ENCODE results near the gene C1orf52.

The C1orf52 gene

DNA sequence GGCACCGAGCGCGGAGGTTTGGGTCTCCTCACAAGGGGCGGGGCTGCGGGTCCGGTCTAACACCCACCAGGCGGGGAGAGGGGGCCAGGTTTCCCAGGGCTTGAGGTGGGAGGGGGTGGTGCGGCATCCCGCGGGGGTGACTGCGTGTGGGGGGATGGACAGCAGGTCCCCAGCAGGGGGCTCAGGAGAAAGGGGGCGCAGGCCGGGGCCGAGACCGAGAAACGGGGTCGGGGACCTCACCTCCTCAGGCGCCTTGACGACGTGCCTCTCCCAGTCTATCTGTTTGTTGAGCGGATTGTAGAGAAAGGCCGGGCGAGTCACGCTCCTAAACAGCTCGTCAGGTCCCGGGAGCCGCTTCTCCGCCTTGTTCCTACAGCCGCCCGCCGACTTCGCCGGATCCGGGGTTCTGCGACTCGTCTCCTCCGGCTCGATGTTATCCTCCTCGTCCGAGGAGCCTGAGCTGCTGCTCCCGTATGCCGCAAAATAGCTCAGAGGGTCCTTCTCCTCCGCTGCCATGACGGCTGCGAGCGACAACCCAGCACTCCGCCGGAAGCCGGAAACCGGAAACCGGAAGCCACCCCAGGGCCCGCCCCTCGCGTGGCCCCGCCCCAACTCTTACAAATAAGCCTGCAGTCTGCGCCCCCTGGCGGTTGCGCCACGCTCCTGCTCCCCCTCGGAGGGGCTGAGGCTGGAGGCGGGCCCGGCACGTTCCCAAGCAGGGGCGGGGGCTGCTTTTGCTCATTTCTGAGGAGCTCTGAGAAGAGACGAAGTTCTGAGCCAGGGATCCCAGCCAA is at the start of gene C1orf52:
Gene C1orf52 (minus strand): TSS at position 545 of the 794 bp plus-strand sequence. CDS start 29 bp downstream, at position 516.
- DNase-seq = peak; percentile 93

- DNase-seq = no peak
Measured at GRCh38 chr1:85308833-85309350, 49.4 kb upstream of the C1orf52 start.

DNA sequence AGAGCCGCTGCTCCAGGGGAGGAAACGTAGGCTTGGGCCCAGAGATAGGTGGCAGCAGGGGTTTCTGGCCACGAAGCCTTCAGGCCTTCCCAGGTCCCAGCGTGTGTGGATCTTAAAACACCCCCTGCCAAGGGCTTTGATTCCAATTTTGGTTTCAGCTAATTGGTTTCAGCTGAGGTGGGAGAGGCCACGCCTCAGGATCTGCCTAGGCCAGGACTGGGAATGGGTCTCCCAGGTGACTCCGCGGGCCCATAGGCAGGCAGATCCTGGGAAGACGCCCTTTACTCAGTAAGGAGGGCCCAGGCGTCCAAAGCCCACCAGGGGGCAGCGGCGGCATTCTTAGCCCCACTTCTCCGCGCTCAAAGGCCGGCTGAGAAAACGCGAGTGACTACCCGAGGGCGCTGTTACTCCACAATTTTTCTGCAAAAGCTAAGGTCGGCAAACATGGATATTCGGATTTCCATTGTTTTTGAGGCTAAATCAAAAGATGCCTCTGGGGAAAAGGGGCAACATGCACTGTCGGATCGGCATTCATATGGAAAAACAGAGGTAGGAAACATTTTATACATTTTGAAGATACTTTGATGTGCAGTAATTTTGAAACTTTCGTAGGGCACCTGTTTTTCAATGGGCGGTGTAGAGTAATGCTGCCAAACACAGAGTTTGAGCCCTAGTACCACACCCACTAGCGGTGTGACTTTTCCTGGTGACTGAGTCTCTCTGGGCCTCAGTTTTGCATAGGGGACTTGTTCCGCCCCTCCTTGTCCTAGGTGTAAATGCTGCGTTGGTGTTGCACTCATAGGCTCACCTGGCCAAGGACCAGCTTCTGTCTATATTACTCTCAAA is 48.7 kb upstream of the C1orf52 start:
- peak; percentile 79 for DNase-seq

- DNase-seq = no peak
Measured at GRCh38 chr1:85306236-85306635, 46.8 kb upstream of the C1orf52 start.

DNA sequence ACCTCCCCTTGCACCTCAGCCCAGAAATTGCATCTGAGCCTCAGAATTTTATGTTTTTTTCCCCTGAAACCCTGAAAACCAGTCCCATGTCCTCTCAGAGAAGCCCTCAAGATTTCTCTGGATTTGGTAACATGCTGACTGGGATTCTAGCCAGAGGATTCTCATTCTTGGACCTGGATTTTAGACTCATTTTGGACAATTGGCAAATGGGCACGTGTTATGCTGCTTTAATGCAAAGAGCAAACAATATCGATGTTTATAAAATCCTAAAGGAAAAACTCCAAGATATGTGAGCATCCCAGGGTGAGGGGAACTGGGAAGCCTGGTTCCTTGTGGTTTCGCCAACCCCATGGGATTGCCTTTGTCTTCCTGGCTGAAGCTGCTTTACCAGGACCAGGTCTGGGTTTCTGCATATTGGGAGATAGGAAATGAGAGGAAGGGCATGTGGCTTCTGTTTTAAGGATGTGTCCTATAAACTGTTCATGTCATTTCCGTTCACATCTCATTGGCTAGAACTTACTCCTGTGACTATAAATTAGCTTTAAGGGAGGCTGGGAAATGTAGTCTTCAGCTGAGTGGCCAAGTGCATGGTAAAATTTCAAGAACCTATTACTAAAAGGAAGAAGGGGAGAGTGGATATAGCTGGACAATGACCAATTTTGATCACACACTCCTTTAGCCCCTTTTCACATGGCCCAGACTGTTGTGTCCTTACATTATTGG is 44.1 kb upstream of the C1orf52 start:
- no peak for DNase-seq

DNA sequence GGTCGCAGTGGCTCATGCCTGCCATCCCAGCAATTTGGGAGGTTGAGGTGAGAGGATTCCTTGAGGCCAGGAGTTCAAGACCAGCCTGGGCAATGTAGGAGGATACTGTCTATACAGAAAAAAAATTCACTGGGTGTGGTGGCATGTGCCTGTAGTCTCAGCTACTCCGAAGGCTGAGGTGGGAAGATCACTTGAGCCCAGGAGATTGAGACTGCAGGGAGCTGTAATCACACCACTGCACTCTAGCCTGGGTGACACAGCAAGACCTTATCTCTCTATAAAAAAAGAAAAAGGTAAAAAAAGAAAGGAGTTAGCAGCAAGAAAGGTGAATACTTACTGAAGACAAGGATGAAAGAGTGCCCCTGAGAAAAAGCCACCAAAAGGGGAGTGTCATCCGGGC is 40.7 kb upstream of the C1orf52 start:
- DNase-seq = no peak

DNA sequence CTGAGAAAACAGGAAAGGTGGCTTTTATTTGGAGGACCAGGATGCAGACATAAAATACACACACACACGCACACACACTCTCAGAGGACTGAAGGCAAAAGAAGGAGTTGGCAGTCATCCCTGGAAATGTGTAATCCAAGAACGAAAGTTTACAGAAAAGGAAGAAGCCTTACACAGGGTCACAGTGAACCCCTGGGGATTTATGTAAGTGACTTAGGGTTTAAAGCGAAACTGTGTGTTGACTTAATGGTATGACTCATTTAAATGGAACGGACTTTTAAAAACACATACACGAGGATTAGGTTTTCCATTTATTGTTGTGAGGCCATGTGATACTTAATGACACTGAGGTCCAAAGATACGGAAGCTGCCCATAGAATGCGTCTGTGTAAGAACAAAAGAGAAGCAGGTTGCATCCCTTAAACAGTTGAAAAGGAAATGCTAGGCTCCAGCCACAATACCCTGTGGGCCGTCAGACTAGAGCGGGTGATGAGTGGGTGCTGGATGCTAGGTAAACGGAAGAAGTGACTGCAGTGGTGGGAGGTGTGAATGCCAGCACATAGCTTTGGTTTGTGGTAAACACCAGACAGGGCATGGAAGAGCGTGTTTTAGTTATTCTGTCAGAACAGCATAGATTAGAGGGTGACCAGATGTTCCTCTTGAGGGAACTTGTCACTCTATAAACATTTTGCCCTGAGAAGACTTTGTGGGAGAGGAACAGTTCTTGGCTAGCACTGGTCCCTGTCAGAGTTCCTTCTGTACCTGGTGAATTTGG is 38.6 kb upstream of the C1orf52 start:
- DNase-seq = peak; percentile 68

GRCh38 chr1:85297538-85297854 is 38.0 kb upstream of the C1orf52 start:
- DNase-seq = no peak

DNA sequence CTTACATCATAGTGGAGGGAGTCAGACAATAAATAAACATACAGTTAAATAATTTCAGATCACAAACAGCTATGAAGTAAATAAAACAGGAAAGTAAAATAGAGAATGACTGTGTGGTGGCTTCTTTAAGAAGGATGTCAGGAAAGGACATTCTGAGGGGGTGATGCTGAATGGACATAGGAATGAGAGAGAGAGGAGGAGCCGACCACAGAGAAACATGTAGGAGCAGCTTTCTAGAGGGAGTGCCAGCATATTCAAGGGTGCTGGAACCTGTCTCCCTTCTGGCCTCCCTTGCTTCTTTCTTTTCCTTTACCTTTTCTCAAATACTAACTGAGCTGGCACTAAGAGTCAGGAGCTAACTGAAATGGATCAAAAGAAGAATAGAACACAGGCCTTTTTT is 37.5 kb upstream of the C1orf52 start:
- no peak for DNase-seq

GRCh38 chr1:85295654-85296053 is 36.2 kb upstream of the C1orf52 start:
- DNase-seq = no peak

- DNase-seq = no peak
Measured at GRCh38 chr1:85295006-85295431, 35.6 kb upstream of the C1orf52 start.

- DNase-seq = no peak
Measured at GRCh38 chr1:85290826-85291225, 31.4 kb upstream of the C1orf52 start.

- no peak for DNase-seq
Measured at GRCh38 chr1:85289848-85290335, 30.4 kb upstream of the C1orf52 start.

GRCh38 chr1:85289207-85289847 is 29.9 kb upstream of the C1orf52 start:
- DNase-seq = no peak

DNA sequence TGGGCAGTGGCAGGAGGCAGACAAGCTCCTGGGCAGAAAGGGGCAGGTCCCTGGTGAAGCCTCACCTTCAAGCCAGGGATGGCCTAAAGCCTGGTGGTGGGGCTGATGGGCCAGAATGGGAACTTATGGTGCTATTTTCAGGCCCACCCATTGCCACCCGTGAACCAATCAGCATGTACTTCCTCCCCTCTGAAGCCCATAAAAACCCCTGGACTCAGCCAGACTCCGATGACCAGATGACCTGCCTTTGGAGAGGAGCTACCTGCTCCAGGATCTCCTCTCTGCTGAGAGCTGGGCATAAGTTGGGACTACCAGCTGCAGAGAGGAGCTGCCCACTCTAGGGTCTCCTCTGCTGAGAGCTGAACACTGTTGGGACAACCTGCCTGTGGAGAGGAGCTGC is 24.7 kb upstream of the C1orf52 start:
- DNase-seq = no peak

DNA sequence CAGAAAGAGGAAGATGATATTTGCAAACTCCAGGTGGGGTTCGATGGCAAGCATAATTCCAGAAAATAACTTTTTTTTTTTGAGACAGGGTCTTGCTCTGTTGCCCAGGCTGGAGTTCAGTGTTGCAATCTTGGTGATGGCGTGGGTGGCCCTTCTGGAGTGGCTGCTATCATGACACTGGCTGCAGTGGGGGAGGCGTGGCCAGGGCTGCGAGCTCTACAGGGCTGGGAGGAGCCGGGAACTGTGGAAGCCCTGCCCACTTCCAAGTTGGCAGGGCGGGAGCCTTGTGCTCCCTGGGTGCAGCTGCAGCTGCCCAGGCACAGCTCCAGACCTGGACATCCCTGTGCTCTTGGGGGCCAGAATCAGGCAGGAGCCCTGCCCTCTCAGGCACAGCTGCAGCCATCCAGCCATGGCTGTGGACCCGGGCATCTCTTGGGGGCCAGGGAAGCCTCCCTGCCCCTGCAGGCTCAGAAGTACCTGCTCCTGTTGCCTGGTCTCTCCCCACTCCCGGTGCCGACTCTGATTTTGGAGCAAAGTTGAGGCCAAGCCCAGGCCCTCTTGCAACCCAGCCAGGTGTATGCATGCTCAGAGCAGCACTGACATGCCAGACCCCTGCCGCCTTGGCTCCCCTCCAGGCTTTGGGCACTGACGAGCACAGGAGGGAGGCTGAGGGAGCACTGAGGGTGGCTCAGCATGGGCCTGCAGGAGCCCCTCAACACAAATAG is 24.2 kb upstream of the C1orf52 start:
- DNase-seq = no peak

GRCh38 chr1:85282424-85282823 is 23.0 kb upstream of the C1orf52 start:
- DNase-seq = no peak

- DNase-seq = no peak
Measured at GRCh38 chr1:85280636-85281035, 21.2 kb upstream of the C1orf52 start.

- DNase-seq = no peak
Measured at GRCh38 chr1:85279458-85280080, 20.1 kb upstream of the C1orf52 start.

DNA sequence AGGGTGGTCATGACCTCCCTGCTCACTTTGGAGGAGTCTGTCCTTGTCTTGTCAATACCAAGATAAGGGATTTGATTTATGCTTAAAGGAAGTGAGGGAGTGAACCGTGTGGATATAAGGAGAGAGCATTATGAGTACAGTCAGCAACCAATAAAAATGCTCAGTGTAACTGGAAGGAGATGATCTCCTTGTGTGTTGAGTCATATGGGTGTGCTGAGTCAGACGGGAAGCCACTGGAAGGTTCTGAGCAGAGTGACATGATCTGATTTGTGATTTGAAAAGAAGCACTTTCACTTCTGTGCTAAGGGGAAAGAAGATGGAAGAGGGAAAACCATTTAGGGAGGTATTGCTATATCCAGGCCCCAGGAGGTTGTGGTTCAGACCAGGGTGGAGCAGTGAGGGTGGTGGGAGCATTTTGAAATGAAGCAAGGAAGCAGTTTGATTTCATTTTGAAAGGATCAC is 19.4 kb upstream of the C1orf52 start:
- no peak for DNase-seq

Data from NCI-H2107 (cell line).